ENCODE data around the gene THSD1. TPM values are rescaled to one million over a fixed set of nuclear protein-coding genes. Genes with fewer than 3 reads are reported as not detected.

Gene THSD1
- total and polyA plus RNA-seq, 9 of the 15 experiments (the other 6 are each of a cell fraction or from before 2014, with no cell fraction given) = 0.01 to 0.11 (median 0.04) TPM; not detected in 2

GRCh38 chr13:52406629-52407028, 657 bp upstream of the THSD1 start:
- Histone ChIP-seq H3K79me2 (ENCODE audit: control insufficient read depth, insufficient read depth, low read length) (no peaks in the 10 kb centered on the region), H3K9me1 (ENCODE audit: control insufficient read depth, insufficient read depth, low read length) (no peaks in the 10 kb centered on the region), H3K27me3 (ENCODE audit: control insufficient read depth in 2 of 2, insufficient read depth in 2 of 2, low read length in 2 of 2) (no peaks in the 10 kb centered on the region; a peak in 1 of 5 replicates), H3K4me3 (no peak overlapping the region), H4K20me1 (replicated peaks; ENCODE audit: control insufficient read depth, insufficient read depth, low read length) (no peaks in the 10 kb centered on the region), H3K9me3 (replicated peaks; ENCODE audit: control insufficient read depth, insufficient read depth, low read depth, low read length) (no peaks in the 10 kb centered on the region), H3K9ac (ENCODE audit: insufficient read depth in 1 of 2, low read depth in 2 of 2, low read length in 2 of 2) (no peak overlapping the region), H3K4me1 (replicated peaks in 1 of 2; ENCODE audit: control insufficient read depth in 2 of 2, insufficient read depth in 2 of 2, low read length in 2 of 2) (no peaks in the 10 kb centered on the region), H3K27ac (ENCODE audit: extremely low read depth, low read depth, low read length) (no peak overlapping the region), H3K4me2 (ENCODE audit: insufficient read depth, low read length) (no peak overlapping the region), H3K36me3 (ENCODE audit: control insufficient read depth, insufficient read depth, low read length) (peaks cover 4% of the 10 kb centered on the region; the same call in 1 of the 3 replicates), H2AFZ (ENCODE audit: low read depth, low read length) (no peak overlapping the region)
- TF ChIP-seq ZNF23 (CRISPR knock-in tag; IDR thresholded peaks at IDR 0.05) (no peak), TRIM24 (IDR thresholded peaks at IDR 0.05) (no peak), CBX3 (IDR thresholded peaks at IDR 0.05; ENCODE audit: borderline replicate concordance in 1 of 2, low read length in 2 of 2) (no peak), SMAD4 (CRISPR knock-in tag; conservative IDR thresholded peaks at IDR 0.05) (no peak), TRIM25 (IDR thresholded peaks at IDR 0.05; ENCODE audit: borderline replicate concordance) (no peak), PHF21A (IDR thresholded peaks at IDR 0.05; ENCODE audit: borderline replicate concordance, low read depth) (no peak), TCFL5 (CRISPR knock-in tag; conservative IDR thresholded peaks at IDR 0.05) (no peak), BCOR (IDR thresholded peaks at IDR 0.05) (no peak), NELFE (IDR thresholded peaks at IDR 0.05; ENCODE audit: insufficient read depth, insufficient read length) (no peak), XRCC4 (IDR thresholded peaks at IDR 0.05; ENCODE audit: extremely low read depth, insufficient read depth, insufficient read length) (no peak), ZNF407 (IDR thresholded peaks at IDR 0.05; ENCODE audit: low read depth) (no peak), ZFP36 (IDR thresholded peaks at IDR 0.05; ENCODE audit: low read depth, low read length, partially characterized antibody) (no peak)
- POLR2A ChIA-PET = interaction anchor here (1.5 kb wide), 1 partner anchor 15 kb away, joined by 4 read pairs; no protein-coding TSS in a partner anchor
- DNase-seq (ENCODE audit: extremely low read depth in 1 of 4, low spot score in 3 of 4) = no peak
- intact Hi-C loops (cut with micrococcal nuclease) = no loop called here
- BruUV-seq (replicated peaks) = no TSS peak
- CTCF ChIA-PET (ENCODE audit: low intra/inter-chr PET ratio) = no interaction called here
- no peak for ATAC-seq
- FAIRE-seq = no peak
- in situ Hi-C loops (cut with MboI) = no loop called here
- 25% methylated on average over 4 of the region's 4 CpGs for WGBS (ENCODE audit: insufficient coverage, low coverage, missing lambda C conversion rate)

Measured in K562 (cell line).